HEK293 (cell line): ENCODE results near the gene PRX.

Experiments
- GLIS1 ChIP-seq: fragments of 450-650 bp; formaldehyde crosslinking; IDR thresholded peaks from 2 replicates; pipeline ENCODE4 v1.5.1; 2016; ENCODE audit warnings: missing biosample characterization, missing genetic modification characterization
- HOXA7 ChIP-seq: sonication (generic); formaldehyde crosslinking; IDR thresholded peaks from 2 replicates; pipeline ENCODE4 v1.8.1; 2022; ENCODE audit warnings: missing genetic modification reagents, borderline replicate concordance
- HOXC10 ChIP-seq: sonication (generic); formaldehyde crosslinking; IDR thresholded peaks from 2 replicates; pipeline ENCODE4 v1.8.1; 2023; ENCODE audit warnings: mild to moderate bottlenecking, missing genetic modification reagents
- KLF7 ChIP-seq: fragments of 450-650 bp; formaldehyde crosslinking; IDR thresholded peaks from 2 replicates; pipeline ENCODE4 v1.5.1; 2016; ENCODE audit warnings: missing biosample characterization, missing genetic modification characterization, borderline replicate concordance
- PRDM10 ChIP-seq: fragments of 450-650 bp; formaldehyde crosslinking; IDR thresholded peaks from 2 replicates; pipeline ENCODE4 v1.5.1; 2016; ENCODE audit warnings: missing biosample characterization, missing genetic modification characterization
- REST ChIP-seq: fragments of 450-650 bp; formaldehyde crosslinking; IDR thresholded peaks from 2 replicates; pipeline ENCODE4 v1.5.1; 2016; ENCODE audit warnings: missing biosample characterization, missing genetic modification characterization
- SALL2 ChIP-seq: fragments of 450-650 bp; formaldehyde crosslinking; IDR thresholded peaks from 2 replicates; pipeline ENCODE4 v1.5.0; 2017; ENCODE audit warnings: missing biosample characterization, mild to moderate bottlenecking, missing genetic modification characterization, borderline replicate concordance
- SP2 ChIP-seq: fragments of 450-650 bp; formaldehyde crosslinking; IDR thresholded peaks from 2 replicates; pipeline ENCODE4 v1.5.1; 2016; ENCODE audit warnings: missing biosample characterization, missing genetic modification characterization
- TCF7L2 ChIP-seq: IDR thresholded peaks from 2 replicates; pipeline ENCODE4 v1.6.1; 2011; ENCODE audit warnings: low read depth, mild to moderate bottlenecking, inconsistent platforms, low read length, moderate library complexity, borderline replicate concordance
- ZEB2 ChIP-seq: fragments of 450-650 bp; formaldehyde crosslinking; IDR thresholded peaks from 2 replicates; pipeline ENCODE4 v1.5.1; 2016; ENCODE audit warnings: missing biosample characterization, missing genetic modification characterization
- ZNF169 ChIP-seq: fragments of 450-650 bp; formaldehyde crosslinking; IDR thresholded peaks from 2 replicates; pipeline ENCODE4 v1.5.1; 2016; ENCODE audit warnings: missing biosample characterization, missing genetic modification characterization
- ZNF18 ChIP-seq: fragments of 450-650 bp; formaldehyde crosslinking; IDR thresholded peaks from 2 replicates; pipeline ENCODE4 v1.5.1; 2016; ENCODE audit warnings: missing biosample characterization, missing genetic modification characterization
- ZNF354C ChIP-seq: fragments of 450-650 bp; formaldehyde crosslinking; IDR thresholded peaks from 2 replicates; pipeline ENCODE4 v1.5.1; 2016; ENCODE audit warnings: missing biosample characterization, missing genetic modification characterization, low read depth, borderline replicate concordance
- ZNF366 ChIP-seq: fragments of 450-650 bp; formaldehyde crosslinking; conservative IDR thresholded peaks from 2 replicates; pipeline ENCODE4 v1.5.1; 2016; ENCODE audit warnings: missing biosample characterization, missing genetic modification characterization
- ZNF48 ChIP-seq: fragments of 450-650 bp; formaldehyde crosslinking; IDR thresholded peaks from 2 replicates; pipeline ENCODE4 v1.5.1; 2016; ENCODE audit warnings: missing biosample characterization, missing genetic modification characterization
- ZNF558 ChIP-seq: fragments of 450-650 bp; formaldehyde crosslinking; IDR thresholded peaks from 2 replicates; pipeline ENCODE4 v1.5.1; 2016; ENCODE audit warnings: missing biosample characterization, missing genetic modification characterization
- ZNF561 ChIP-seq: fragments of 450-650 bp; IDR thresholded peaks from 2 replicates; pipeline ENCODE4 v1.5.1; 2018; ENCODE audit warnings: missing biosample characterization, missing genetic modification characterization, borderline replicate concordance
- ZNF692 ChIP-seq: fragments of 450-650 bp; formaldehyde crosslinking; IDR thresholded peaks from 2 replicates; pipeline ENCODE4 v1.5.1; 2016; ENCODE audit warnings: missing biosample characterization, missing genetic modification characterization
- ZNF785 ChIP-seq: fragments of 450-650 bp; formaldehyde crosslinking; IDR thresholded peaks from 2 replicates; pipeline ENCODE4 v1.5.1; 2016; ENCODE audit warnings: missing biosample characterization, missing genetic modification characterization
- ZNF791 ChIP-seq: fragments of 450-650 bp; formaldehyde crosslinking; IDR thresholded peaks from 2 replicates; pipeline ENCODE4 v1.5.1; 2016; ENCODE audit warnings: missing biosample characterization, missing genetic modification characterization
- ZSCAN4 ChIP-seq: fragments of 450-650 bp; formaldehyde crosslinking; IDR thresholded peaks from 2 replicates; pipeline ENCODE4 v1.5.1; 2017; ENCODE audit warnings: missing biosample characterization, missing genetic modification characterization
- TF ChIP-seq, protein P1 (sequence below): fragments of 450-650 bp; formaldehyde crosslinking; IDR thresholded peaks from 2 replicates; pipeline ENCODE4 v1.5.1; 2016; ENCODE audit warnings: missing biosample characterization, missing genetic modification characterization
- TF ChIP-seq, protein P2 (sequence below): fragments of 450-650 bp; formaldehyde crosslinking; IDR thresholded peaks from 2 replicates; pipeline ENCODE4 v1.5.1; 2016; ENCODE audit warnings: missing biosample characterization, missing genetic modification characterization
- TF ChIP-seq, protein P3 (sequence below): fragments of 450-650 bp; formaldehyde crosslinking; IDR thresholded peaks from 2 replicates; pipeline ENCODE4 v1.5.1; 2016; ENCODE audit warnings: missing biosample characterization, missing genetic modification characterization

PRX gene

DNA sequence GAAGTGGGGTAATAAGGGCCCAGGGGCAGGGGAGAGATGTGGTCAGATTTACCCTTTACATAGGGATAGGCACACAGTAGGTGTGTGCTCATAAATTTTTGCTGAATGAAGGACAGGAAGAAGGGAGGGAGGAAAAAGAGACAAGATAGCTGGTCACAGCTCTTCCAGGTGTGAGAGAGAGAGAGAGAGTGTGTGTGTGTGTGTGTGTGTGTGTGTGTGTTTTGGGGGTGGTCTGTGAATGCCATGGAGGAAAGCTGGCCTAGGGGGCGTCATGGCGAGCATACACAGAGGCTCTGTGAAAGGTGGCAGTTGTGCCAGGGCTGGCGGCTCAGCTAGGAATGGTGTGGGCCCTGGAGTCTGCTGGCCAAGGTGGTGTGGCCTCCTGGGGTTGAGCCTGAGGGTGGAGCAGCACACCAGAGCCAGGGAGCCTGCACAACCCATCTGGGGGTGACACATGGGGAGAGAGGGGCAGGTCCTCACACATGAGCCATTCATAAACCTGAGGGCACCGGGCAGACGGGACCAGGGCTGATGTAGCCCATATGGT is 6.0 kb upstream of the PRX start (continued):
- TF ChIP-seq ZNF558 (tag by site-specific recombination) (no peak), REST (tag by site-specific recombination) (no peak), ZNF18 (tag by site-specific recombination) (no peak), ZNF692 (tag by site-specific recombination) (no peak), ZSCAN4 (peak; percentile 86), HOXC10 (CRISPR knock-in tag) (no peak), SALL2 (tag by site-specific recombination) (no peak), ZNF785 (tag by site-specific recombination) (no peak), GLIS1 (peak; percentile 72), ZNF48 (tag by site-specific recombination) (no peak), SP2 (tag by site-specific recombination) (no peak), HOXA7 (CRISPR knock-in tag) (no peak), KLF7 (tag by site-specific recombination) (0 out of 2 replicates have a peak, but pooled peaks have one; percentile 34), ZEB2 (tag by site-specific recombination) (no peak), TCF7L2 (no peak), ZNF354C (tag by site-specific recombination) (no peak), PRDM10 (tag by site-specific recombination) (peak; percentile 36; the same call in 1 of the 2 replicates), ZNF561 (tag by site-specific recombination) (no peak), ZNF366 (tag by site-specific recombination) (peak; percentile 69), ZNF169 (tag by site-specific recombination) (0 out of 2 replicates have a peak, but pooled peaks have one; percentile 66), ZNF791 (tag by site-specific recombination) (peak; percentile 51; the same call in 1 of the 2 replicates)
- TF ChIP-seq, protein P1, sequence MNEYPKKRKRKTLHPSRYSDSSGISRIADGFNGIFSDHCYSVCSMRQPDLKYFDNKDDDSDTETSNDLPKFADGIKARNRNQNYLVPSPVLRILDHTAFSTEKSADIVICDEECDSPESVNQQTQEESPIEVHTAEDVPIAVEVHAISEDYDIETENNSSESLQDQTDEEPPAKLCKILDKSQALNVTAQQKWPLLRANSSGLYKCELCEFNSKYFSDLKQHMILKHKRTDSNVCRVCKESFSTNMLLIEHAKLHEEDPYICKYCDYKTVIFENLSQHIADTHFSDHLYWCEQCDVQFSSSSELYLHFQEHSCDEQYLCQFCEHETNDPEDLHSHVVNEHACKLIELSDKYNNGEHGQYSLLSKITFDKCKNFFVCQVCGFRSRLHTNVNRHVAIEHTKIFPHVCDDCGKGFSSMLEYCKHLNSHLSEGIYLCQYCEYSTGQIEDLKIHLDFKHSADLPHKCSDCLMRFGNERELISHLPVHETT = no peak
- TF ChIP-seq, protein P2, sequence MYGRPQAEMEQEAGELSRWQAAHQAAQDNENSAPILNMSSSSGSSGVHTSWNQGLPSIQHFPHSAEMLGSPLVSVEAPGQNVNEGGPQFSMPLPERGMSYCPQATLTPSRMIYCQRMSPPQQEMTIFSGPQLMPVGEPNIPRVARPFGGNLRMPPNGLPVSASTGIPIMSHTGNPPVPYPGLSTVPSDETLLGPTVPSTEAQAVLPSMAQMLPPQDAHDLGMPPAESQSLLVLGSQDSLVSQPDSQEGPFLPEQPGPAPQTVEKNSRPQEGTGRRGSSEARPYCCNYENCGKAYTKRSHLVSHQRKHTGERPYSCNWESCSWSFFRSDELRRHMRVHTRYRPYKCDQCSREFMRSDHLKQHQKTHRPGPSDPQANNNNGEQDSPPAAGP (tag by site-specific recombination) = no peak
- TF ChIP-seq, protein P3, sequence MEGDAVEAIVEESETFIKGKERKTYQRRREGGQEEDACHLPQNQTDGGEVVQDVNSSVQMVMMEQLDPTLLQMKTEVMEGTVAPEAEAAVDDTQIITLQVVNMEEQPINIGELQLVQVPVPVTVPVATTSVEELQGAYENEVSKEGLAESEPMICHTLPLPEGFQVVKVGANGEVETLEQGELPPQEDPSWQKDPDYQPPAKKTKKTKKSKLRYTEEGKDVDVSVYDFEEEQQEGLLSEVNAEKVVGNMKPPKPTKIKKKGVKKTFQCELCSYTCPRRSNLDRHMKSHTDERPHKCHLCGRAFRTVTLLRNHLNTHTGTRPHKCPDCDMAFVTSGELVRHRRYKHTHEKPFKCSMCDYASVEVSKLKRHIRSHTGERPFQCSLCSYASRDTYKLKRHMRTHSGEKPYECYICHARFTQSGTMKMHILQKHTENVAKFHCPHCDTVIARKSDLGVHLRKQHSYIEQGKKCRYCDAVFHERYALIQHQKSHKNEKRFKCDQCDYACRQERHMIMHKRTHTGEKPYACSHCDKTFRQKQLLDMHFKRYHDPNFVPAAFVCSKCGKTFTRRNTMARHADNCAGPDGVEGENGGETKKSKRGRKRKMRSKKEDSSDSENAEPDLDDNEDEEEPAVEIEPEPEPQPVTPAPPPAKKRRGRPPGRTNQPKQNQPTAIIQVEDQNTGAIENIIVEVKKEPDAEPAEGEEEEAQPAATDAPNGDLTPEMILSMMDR (tag by site-specific recombination) = peak; percentile 61
